HEK293T (cell line): ENCODE results near the gene SAGE1.

ENCODE experiments used
- BHLHE40 ChIP-seq: fragments of 450-650 bp; IDR thresholded peaks from 2 replicates; pipeline ENCODE4 v1.6.1; 2016; ENCODE audit warnings: mild to moderate bottlenecking, moderate library complexity, borderline replicate concordance
- CTBP1 ChIP-seq: fragments of 450-650 bp; IDR thresholded peaks from 2 replicates; pipeline ENCODE4 v1.6.1; 2016; ENCODE audit warnings: borderline replicate concordance
- ELF4 ChIP-seq: fragments of 450-650 bp; IDR thresholded peaks from 2 replicates; pipeline ENCODE4 v1.6.1; 2017; ENCODE audit warnings: antibody characterized with exemption
- FOXA1 ChIP-seq: fragments of 450-650 bp; IDR thresholded peaks from 2 replicates; pipeline ENCODE4 v1.6.1; 2016; ENCODE audit warnings: mild to moderate bottlenecking
- FOXK2 ChIP-seq: fragments of 450-650 bp; IDR thresholded peaks from 2 replicates; pipeline ENCODE4 v1.6.1; 2016; ENCODE audit warnings: mild to moderate bottlenecking
- FOXM1 ChIP-seq: fragments of 450-650 bp; IDR thresholded peaks from 2 replicates; pipeline ENCODE4 v1.6.1; 2017; ENCODE audit warnings: mild to moderate bottlenecking, borderline replicate concordance
- HDGF ChIP-seq: fragments of 450-650 bp; IDR thresholded peaks from 2 replicates; pipeline ENCODE4 v1.6.1; 2017; ENCODE audit warnings: antibody characterized with exemption, borderline replicate concordance
- L3MBTL2 ChIP-seq: fragments of 450-650 bp; conservative IDR thresholded peaks from 2 replicates; pipeline ENCODE4 v1.6.1; 2016; ENCODE audit warnings: mild to moderate bottlenecking
- LEF1 ChIP-seq: fragments of 450-650 bp; IDR thresholded peaks from 2 replicates; pipeline ENCODE4 v1.6.1; 2017; ENCODE audit warnings: mild to moderate bottlenecking, borderline replicate concordance
- SP1 ChIP-seq: fragments of 450-650 bp; IDR thresholded peaks from 2 replicates; pipeline ENCODE4 v1.6.1; 2017
- SUZ12 ChIP-seq: fragments of 450-650 bp; IDR thresholded peaks from 2 replicates; pipeline ENCODE4 v1.6.1; 2016; ENCODE audit warnings: mild to moderate bottlenecking
- TARDBP ChIP-seq: fragments of 450-650 bp; IDR thresholded peaks from 2 replicates; pipeline ENCODE4 v1.6.1; 2016
- TF ChIP-seq, protein P1 (sequence below): fragments of 450-650 bp; IDR thresholded peaks from 2 replicates; pipeline ENCODE4 v1.6.1; 2016

DNA sequence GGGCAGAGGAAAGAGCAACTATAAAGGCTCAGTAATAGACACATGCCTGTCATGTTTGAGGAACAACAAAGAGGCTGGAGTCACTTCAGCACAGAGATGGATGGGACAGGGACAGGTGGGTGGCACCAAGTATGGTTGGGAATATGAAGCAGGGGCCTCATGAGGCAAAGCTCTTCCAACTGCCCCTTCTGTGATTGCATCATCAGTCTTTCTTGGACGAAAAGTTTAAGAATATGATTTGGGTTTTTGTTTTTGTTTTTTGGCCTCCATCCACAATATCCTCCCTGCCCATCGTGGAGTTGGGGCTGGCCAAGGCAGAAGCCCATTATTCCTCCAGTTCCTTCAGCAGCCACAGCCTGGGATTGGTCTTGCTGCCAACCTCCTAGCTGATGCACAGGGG, 34.4 kb downstream of the SAGE1 start:
- TF ChIP-seq, protein P1, sequence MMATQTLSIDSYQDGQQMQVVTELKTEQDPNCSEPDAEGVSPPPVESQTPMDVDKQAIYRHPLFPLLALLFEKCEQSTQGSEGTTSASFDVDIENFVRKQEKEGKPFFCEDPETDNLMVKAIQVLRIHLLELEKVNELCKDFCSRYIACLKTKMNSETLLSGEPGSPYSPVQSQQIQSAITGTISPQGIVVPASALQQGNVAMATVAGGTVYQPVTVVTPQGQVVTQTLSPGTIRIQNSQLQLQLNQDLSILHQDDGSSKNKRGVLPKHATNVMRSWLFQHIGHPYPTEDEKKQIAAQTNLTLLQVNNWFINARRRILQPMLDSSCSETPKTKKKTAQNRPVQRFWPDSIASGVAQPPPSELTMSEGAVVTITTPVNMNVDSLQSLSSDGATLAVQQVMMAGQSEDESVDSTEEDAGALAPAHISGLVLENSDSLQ = no peak
- no peak for TF ChIP-seq SUZ12
- TF ChIP-seq BHLHE40 = no peak
- no peak for TF ChIP-seq SP1
- no peak for TF ChIP-seq L3MBTL2
- no peak for TF ChIP-seq FOXK2
- TF ChIP-seq FOXA1 = no peak
- no peak for TF ChIP-seq ELF4
- TF ChIP-seq FOXM1 = no peak
- TF ChIP-seq TARDBP = no peak
- no peak for TF ChIP-seq HDGF
- no peak for TF ChIP-seq LEF1
- no peak for TF ChIP-seq CTBP1
